ENCODE data around the gene ARTN.

The ARTN gene

GRCh38 chr1:43932786-43933385 lies 715 bp upstream of the ARTN start:
- Histone ChIP-seq H3K4me1 (ENCODE audit: low read length) (no peaks in the 10 kb centered on the region), H3K9me3 (ENCODE audit: insufficient read depth, low read length) (no peaks in the 10 kb centered on the region), H3K4me3 (ENCODE audit: low read length) (no peak overlapping the region), H3K27me3 (ENCODE audit: low read depth, low read length) (no peaks in the 10 kb centered on the region), H3K9ac (ENCODE audit: low read length) (no peak overlapping the region), H3K79me2 (ENCODE audit: low read length) (no peaks in the 10 kb centered on the region), H3K4me2 (ENCODE audit: low read length) (0 out of 2 replicates have a peak overlapping the region, but pooled peaks have one; percentile 41), H3K27ac (ENCODE audit: low read length) (no peak overlapping the region), H2AFZ (ENCODE audit: low read depth, low read length) (no peak overlapping the region), H4K20me1 (ENCODE audit: insufficient read depth, low read length) (no peaks in the 10 kb centered on the region), H3K36me3 (replicated peaks; ENCODE audit: low read depth, low read length) (no peaks in the 10 kb centered on the region)
- TF ChIP-seq CTCF (IDR thresholded peaks at IDR 0.05; ENCODE audit: low read depth, low read length) (no peak), EZH2phosphoT487 (IDR thresholded peaks at IDR 0.05; ENCODE audit: low read depth) (no peak)

- Histone ChIP-seq H3K4me1 (ENCODE audit: low read length) (no peaks in the 10 kb centered on the region), H3K27ac (ENCODE audit: low read length) (no peak overlapping the region), H3K79me2 (ENCODE audit: low read length) (no peaks in the 10 kb centered on the region), H2AFZ (ENCODE audit: low read depth, low read length) (0 out of 2 replicates have a peak overlapping the region, but pooled peaks have one; percentile 30), H3K9me3 (ENCODE audit: insufficient read depth, low read length) (no peaks in the 10 kb centered on the region), H4K20me1 (ENCODE audit: insufficient read depth, low read length) (no peaks in the 10 kb centered on the region), H3K4me2 (ENCODE audit: low read length) (peak overlapping the region; percentile 41), H3K4me3 (ENCODE audit: low read length) (peak overlapping the region; percentile 26; the same call in 1 of the 2 replicates), H3K9ac (ENCODE audit: low read length) (no peak overlapping the region), H3K36me3 (replicated peaks; ENCODE audit: low read depth, low read length) (no peaks in the 10 kb centered on the region), H3K27me3 (ENCODE audit: low read depth, low read length) (no peaks in the 10 kb centered on the region)
- no peak for TF ChIP-seq EZH2phosphoT487 (IDR thresholded peaks at IDR 0.05; ENCODE audit: low read depth)
- TF ChIP-seq CTCF (IDR thresholded peaks at IDR 0.05; ENCODE audit: low read depth, low read length), result peak; percentile 58
Measured at GRCh38 chr1:43934101-43934985, 742 bp downstream of the ARTN start.

GRCh38 chr1:43934986-43935324 lies 1.4 kb downstream of the ARTN start:
- Histone ChIP-seq H3K36me3 (replicated peaks; ENCODE audit: low read depth, low read length) (no peaks in the 10 kb centered on the region), H3K27me3 (ENCODE audit: low read depth, low read length) (no peaks in the 10 kb centered on the region), H4K20me1 (ENCODE audit: insufficient read depth, low read length) (no peaks in the 10 kb centered on the region), H3K9ac (ENCODE audit: low read length) (no peak overlapping the region), H3K27ac (ENCODE audit: low read length) (no peak overlapping the region), H3K4me3 (ENCODE audit: low read length) (no peak overlapping the region), H2AFZ (ENCODE audit: low read depth, low read length) (no peak overlapping the region), H3K79me2 (ENCODE audit: low read length) (no peaks in the 10 kb centered on the region), H3K9me3 (ENCODE audit: insufficient read depth, low read length) (no peaks in the 10 kb centered on the region), H3K4me2 (ENCODE audit: low read length) (no peak overlapping the region), H3K4me1 (ENCODE audit: low read length) (no peaks in the 10 kb centered on the region)
- TF ChIP-seq CTCF (IDR thresholded peaks at IDR 0.05; ENCODE audit: low read depth, low read length), result no peak
- no peak for TF ChIP-seq EZH2phosphoT487 (IDR thresholded peaks at IDR 0.05; ENCODE audit: low read depth)

- H3K9me3 ChIP-seq (ENCODE audit: insufficient read depth, low read length), result no peaks in the 10 kb centered on the region
- H3K4me2 ChIP-seq (ENCODE audit: low read length), result no peak overlapping the region
- H3K4me3 ChIP-seq (ENCODE audit: low read length), result no peak overlapping the region
- no peak overlapping the region for H3K9ac ChIP-seq (ENCODE audit: low read length)
- no peaks in the 10 kb centered on the region for H3K36me3 ChIP-seq (replicated peaks; ENCODE audit: low read depth, low read length)
- no peaks in the 10 kb centered on the region for H3K79me2 ChIP-seq (ENCODE audit: low read length)
- no peaks in the 10 kb centered on the region for H3K27me3 ChIP-seq (ENCODE audit: low read depth, low read length)
- no peaks in the 10 kb centered on the region for H3K4me1 ChIP-seq (ENCODE audit: low read length)
- no peak overlapping the region for H3K27ac ChIP-seq (ENCODE audit: low read length)
- TF ChIP-seq EZH2phosphoT487 (IDR thresholded peaks at IDR 0.05; ENCODE audit: low read depth) (no peak), CTCF (IDR thresholded peaks at IDR 0.05; ENCODE audit: low read depth, low read length) (no peak)
- no peaks in the 10 kb centered on the region for H4K20me1 ChIP-seq (ENCODE audit: insufficient read depth, low read length)
- H2AFZ ChIP-seq (ENCODE audit: low read depth, low read length), result no peak overlapping the region
Measured at GRCh38 chr1:43935711-43936427, 2.3 kb downstream of the ARTN start.
